K562 (cell line): Measurements from ENCODE around the gene RAB21. TPM values are rescaled to one million over a fixed set of nuclear protein-coding genes. Genes with fewer than 3 reads are reported as not detected.

Experiments
- ATAC-seq: fragments of 200-7000 bp; cut with Tn5 transposase; 3 replicates; pipeline ENCODE4 v1.9.1; 2020; ENCODE audit warnings: moderate library complexity
- BruUV-seq: library from RNA; stranded (reverse); fragments of 400-500 nt; replicated peaks from 2 replicates; lab custom pipeline; 2021; lab: Mats Ljungman, UMichigan
- CTCF ChIA-PET: fragments of 300-600 bp; formaldehyde crosslinking; extraction: SDS; loops from one replicate; lab custom pipeline; 2021; ENCODE audit warnings: low intra/inter-chr PET ratio; lab: Yijun Ruan, JAX
- POLR2A ChIA-PET: fragments of 300-600, 350-650 bp; sonication (Branson Sonifier 250); formaldehyde crosslinking; extraction: SDS; loops from one replicate; lab custom pipeline; 2021; ENCODE audit warnings: antibody characterized with exemption, inconsistent platforms; lab: Yijun Ruan, JAX
- DNase-seq, 4 experiments: peaks; one replicate each; pipeline versions ENCODE4 v3.0.0 to v3.0.0-alpha.2; 2011 to 2018; ENCODE audit warnings: low spot score in 3 of 4, mixed read lengths in 3 of 4; ENCODE audit errors: extremely low read depth in 1 of 4
- FAIRE-seq: peaks from 2 replicates; lab custom pipeline; 2011; peaks lifted over from hg19 to GRCh38; lab: Jason Lieb, UNC
- H2AFZ ChIP-seq: 2 replicates; pipeline ENCODE4 v1.6.0; 2011; ENCODE audit warnings: low read depth, low read length, control low read depth, inconsistent platforms
- H3K27ac ChIP-seq: fragments of 200-600 bp; 3 replicates; pipeline ENCODE4 v1.8.0; 2011; ENCODE audit warnings: low read depth, mild to moderate bottlenecking, control low read depth, inconsistent platforms, low read length, moderate library complexity, mixed read lengths; ENCODE audit errors: extremely low read depth
- H3K27me3 ChIP-seq, 2 experiments: fragments of 300-600 bp in 1 of 2; 2 replicates in 1 of 2; 3 replicates in 1 of 2; pipeline versions ENCODE4 v1.6.0 to v1.8.0; 2011; ENCODE audit warnings: inconsistent platforms in 2 of 2, low read length in 2 of 2, mild to moderate bottlenecking in 1 of 2, mixed read lengths in 1 of 2, moderate library complexity in 1 of 2; ENCODE audit not compliant: control insufficient read depth in 2 of 2, insufficient read depth in 2 of 2
- H3K36me3 ChIP-seq: fragments of 300-600 bp; 3 replicates; pipeline ENCODE4 v1.8.0; 2011; ENCODE audit warnings: mild to moderate bottlenecking, low read length, inconsistent platforms; ENCODE audit not compliant: control insufficient read depth, insufficient read depth
- H3K4me1 ChIP-seq, 2 experiments: fragments of 200-600 bp in 1 of 2; replicated peaks in 1 of 2; 2 replicates in 1 of 2; 3 replicates in 1 of 2; pipeline versions ENCODE4 v1.5.1 to v1.8.0; 2011; ENCODE audit warnings: inconsistent platforms in 2 of 2, low read length in 2 of 2, mild to moderate bottlenecking in 1 of 2, mixed read lengths in 1 of 2, moderate library complexity in 1 of 2; ENCODE audit not compliant: control insufficient read depth in 2 of 2, insufficient read depth in 2 of 2
- H3K4me2 ChIP-seq: 2 replicates; pipeline ENCODE4 v1.6.1; 2011; ENCODE audit warnings: low read length, control low read depth, inconsistent platforms, mixed read lengths; ENCODE audit not compliant: insufficient read depth
- H3K4me3 ChIP-seq: fragments of 200-600 bp; sonication (generic), shearing (Covaris generic); 2 replicates; pipeline ENCODE4 v1.5.1; 2016; ENCODE audit warnings: control low read depth, inconsistent platforms
- H3K79me2 ChIP-seq: fragments of 200-600 bp; 3 replicates; pipeline ENCODE4 v1.8.0; 2011; ENCODE audit warnings: low read length, inconsistent platforms; ENCODE audit not compliant: control insufficient read depth, insufficient read depth
- H3K9ac ChIP-seq, 2 experiments: 2 replicates each; pipeline versions ENCODE4 v1.6.0 to v1.6.1; 2011; ENCODE audit warnings: low read depth in 2 of 2, low read length in 2 of 2, control low read depth in 1 of 2, inconsistent platforms in 1 of 2, mild to moderate bottlenecking in 1 of 2, mixed read lengths in 1 of 2; ENCODE audit not compliant: insufficient read depth in 1 of 2
- H3K9me1 ChIP-seq: one replicate; pipeline ENCODE4 v1.6.0; 2011; ENCODE audit warnings: inconsistent platforms, mild to moderate bottlenecking, low read length, moderate library complexity; ENCODE audit not compliant: control insufficient read depth, insufficient read depth
- H3K9me3 ChIP-seq: replicated peaks from 2 replicates; pipeline ENCODE4 v1.5.1; 2011; ENCODE audit warnings: low read depth, low read length, inconsistent platforms; ENCODE audit not compliant: control insufficient read depth, insufficient read depth
- H4K20me1 ChIP-seq: replicated peaks from 2 replicates; pipeline ENCODE4 v1.6.1; 2011; ENCODE audit warnings: low read length, inconsistent platforms, mixed read lengths; ENCODE audit not compliant: control insufficient read depth, insufficient read depth
- CHD1 ChIP-seq: fragments of 200-600 bp; sonication (generic); IDR thresholded peaks from one replicate; pipeline ENCODE4 v1.6.1; 2012; ENCODE audit warnings: mild to moderate bottlenecking, moderate library complexity, low read length, inconsistent platforms
- EWSR1 ChIP-seq: fragments of 450-650 bp; IDR thresholded peaks from 2 replicates; pipeline ENCODE4 v1.6.1; 2018; ENCODE audit warnings: borderline replicate concordance, mild to moderate bottlenecking, low read depth, moderate library complexity; ENCODE audit not compliant: partially characterized antibody
- L3MBTL2 ChIP-seq: fragments of 450-650 bp; IDR thresholded peaks from 2 replicates; pipeline ENCODE4 v1.6.1; 2016; ENCODE audit warnings: mild to moderate bottlenecking, moderate library complexity
- MXI1 ChIP-seq: IDR thresholded peaks from 2 replicates; pipeline ENCODE4 v1.6.1; 2011; ENCODE audit warnings: low read depth, mild to moderate bottlenecking, improper control_type of control experiment, low read length
- SIN3A ChIP-seq, 2 experiments: fragments of 150-350 bp in 1 of 2; IDR thresholded peaks; 2 replicates each; pipeline ENCODE4 v1.6.1; 2011 to 2016; ENCODE audit warnings: borderline replicate concordance in 2 of 2, low read depth in 2 of 2, low read length in 2 of 2, mild to moderate bottlenecking in 2 of 2, moderate library complexity in 2 of 2; ENCODE audit not compliant: control insufficient read depth in 1 of 2
- ZKSCAN3 ChIP-seq: fragments of 250-450 bp; sonication (Bioruptor Pico); IDR thresholded peaks from 2 replicates; pipeline ENCODE4 v1.4.0; 2020
- in situ Hi-C: fragments of 300-500 bp; cut with MboI; formaldehyde crosslinking; loops from 4 replicates; pipeline ENCODE4 v1.15.0; 2018; ENCODE audit warnings: inconsistent platforms, mixed read lengths
- intact Hi-C: fragments of 100-400 bp; cut with micrococcal nuclease; formaldehyde crosslinking; loops from 2 replicates; pipeline ENCODE4 v1.14.2; 2022
- polyA plus RNA-seq, 8 experiments: library from polyadenylated mRNA; depleted of rRNA in 4 of 8; stranded (reverse) in 5 of 8; unstranded in 3 of 8; fragments of >200 nt; fragmentation: Nextera tagmentation in 2 of 8; fragmentation: Illumina TruSeq in 1 of 8; extraction: Ambion mirVana in 2 of 8; extraction: Trizol in 1 of 8; gene quantifications; 2 replicates each; pipeline versions ENCODE4 v1.2.1 to v1.2.3, GENCODE V29; 2011 to 2014; ENCODE audit warnings: inconsistent platforms in 1 of 8, missing spikeins in 1 of 8
- total RNA-seq, 7 experiments: library from RNA; depleted of rRNA in 6 of 7; stranded (reverse); fragments of >200 nt in 6 of 7; fragmentation: Illumina TruSeq in 2 of 7; extraction: Trizol in 2 of 7; gene quantifications; 2 replicates each; pipeline versions ENCODE4 v1.2.1 to v1.2.3, GENCODE V29; 2011 to 2021; ENCODE audit warnings: low replicate concordance in 1 of 7

RAB21 gene
- total and polyA plus RNA-seq, 9 of the 15 experiments (the other 6 are each of a cell fraction or from before 2014, with no cell fraction given), result 5.3 to 45.6 (median 19.6) TPM

GRCh38 chr12:71718611-71719010 is 36.1 kb upstream of the RAB21 start:
- ATAC-seq (no peak), FAIRE-seq (no peak), DNase-seq (no peak)
- POLR2A ChIA-PET, result interaction anchor here (1.1 kb wide), 1 partner anchor 11 kb away, joined by 3 read pairs; no protein-coding TSS in a partner anchor
- Histone ChIP-seq H3K9ac (no peak overlapping the region), H3K4me1 (peaks cover 0 to 9% of the 10 kb centered on the region in 2 experiments; a peak in 2 of 5 replicates), H3K9me3 (no peaks in the 10 kb centered on the region), H2AFZ (peak overlapping the region; percentile 11; the same call in 1 of the 2 replicates), H3K4me3 (no peak overlapping the region), H3K4me2 (no peak overlapping the region), H3K27ac (no peak overlapping the region), H3K36me3 (no peaks in the 10 kb centered on the region), H3K27me3 (no peaks in the 10 kb centered on the region), H4K20me1 (no peaks in the 10 kb centered on the region), H3K79me2 (no peaks in the 10 kb centered on the region), H3K9me1 (no peaks in the 10 kb centered on the region)
- BruUV-seq, result no TSS peak
- in situ Hi-C loops (no loop called here), intact Hi-C loops (no loop called here)
- TF ChIP-seq CHD1 (no peak), ZKSCAN3 (CRISPR knock-in tag) (no peak), L3MBTL2 (no peak), SIN3A (IDR thresholded peaks at IDR 0.05; ENCODE audit: borderline replicate concordance in 2 of 2, control insufficient read depth in 1 of 2, low read depth in 2 of 2, low read length in 2 of 2) (no peak), MXI1 (no peak), EWSR1 (no peak)
- CTCF ChIA-PET, result no interaction called here
